ENCODE measurements around the gene CST9.
"Not testable (repeated sequence)": the region's sequence is repeated elsewhere in the genome, so short reads cannot be mapped to it uniquely, and the experiment has no call there.

Gene CST9

GRCh38 chr20:23636908-23637281, 31.2 kb upstream of the CST9 start:
- no peak for DNase-seq

- DNase-seq: no peak
These were observed 30.6 kb upstream of the CST9 start for GRCh38 chr20:23636182-23636907.

DNA sequence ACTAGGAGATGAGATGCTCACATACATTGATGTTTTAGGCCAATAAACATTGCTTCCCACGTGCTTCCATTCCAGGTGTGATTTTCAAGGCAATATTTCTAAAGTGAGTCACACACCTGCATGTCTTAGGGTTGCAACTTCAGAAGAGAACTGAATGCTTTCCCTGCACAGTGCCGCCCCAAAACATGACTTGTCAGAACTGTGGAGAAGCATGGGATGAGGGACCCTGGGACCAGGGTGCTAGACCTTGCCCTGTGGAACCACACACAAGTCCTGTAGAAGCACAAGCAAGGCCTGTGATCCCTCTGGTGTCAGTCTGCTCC, 30.0 kb upstream of the CST9 start:
- not testable (repeated sequence) for DNase-seq

DNA sequence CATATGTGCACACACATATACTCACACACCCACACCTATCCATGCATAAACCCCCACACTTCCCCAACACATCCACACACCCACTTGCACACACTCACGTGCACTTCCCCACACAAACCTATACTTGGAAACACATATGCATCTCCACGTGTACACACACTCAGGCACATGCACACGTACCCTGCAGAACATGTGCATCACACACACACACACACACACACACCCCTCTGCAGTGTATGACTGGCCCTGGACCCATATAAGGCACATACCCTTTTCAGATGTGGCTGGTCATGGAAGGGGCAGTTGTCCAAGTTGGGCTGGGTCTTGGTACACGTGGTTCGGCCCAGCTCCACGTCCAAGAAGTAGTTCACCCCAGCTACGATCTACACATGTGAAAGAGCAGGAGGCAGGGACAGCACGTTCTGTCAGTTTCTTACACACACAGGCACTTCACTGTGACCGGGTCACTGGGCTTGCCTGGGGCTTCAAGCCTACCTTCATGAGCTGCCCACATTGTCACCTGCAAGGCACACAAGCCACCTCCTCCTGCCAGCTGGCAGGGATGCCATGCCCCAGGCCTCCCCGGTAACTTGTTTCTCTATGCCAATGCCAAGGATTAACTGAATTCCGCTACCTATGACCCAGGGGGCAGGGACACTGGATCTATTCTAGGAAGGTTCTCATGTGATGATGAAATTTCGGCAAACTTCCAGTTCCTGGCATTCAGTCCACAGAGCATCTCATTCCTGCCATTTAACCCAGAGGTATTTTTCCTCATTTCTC, 29.5 kb upstream of the CST9 start:
- DNase-seq: no peak

DNA sequence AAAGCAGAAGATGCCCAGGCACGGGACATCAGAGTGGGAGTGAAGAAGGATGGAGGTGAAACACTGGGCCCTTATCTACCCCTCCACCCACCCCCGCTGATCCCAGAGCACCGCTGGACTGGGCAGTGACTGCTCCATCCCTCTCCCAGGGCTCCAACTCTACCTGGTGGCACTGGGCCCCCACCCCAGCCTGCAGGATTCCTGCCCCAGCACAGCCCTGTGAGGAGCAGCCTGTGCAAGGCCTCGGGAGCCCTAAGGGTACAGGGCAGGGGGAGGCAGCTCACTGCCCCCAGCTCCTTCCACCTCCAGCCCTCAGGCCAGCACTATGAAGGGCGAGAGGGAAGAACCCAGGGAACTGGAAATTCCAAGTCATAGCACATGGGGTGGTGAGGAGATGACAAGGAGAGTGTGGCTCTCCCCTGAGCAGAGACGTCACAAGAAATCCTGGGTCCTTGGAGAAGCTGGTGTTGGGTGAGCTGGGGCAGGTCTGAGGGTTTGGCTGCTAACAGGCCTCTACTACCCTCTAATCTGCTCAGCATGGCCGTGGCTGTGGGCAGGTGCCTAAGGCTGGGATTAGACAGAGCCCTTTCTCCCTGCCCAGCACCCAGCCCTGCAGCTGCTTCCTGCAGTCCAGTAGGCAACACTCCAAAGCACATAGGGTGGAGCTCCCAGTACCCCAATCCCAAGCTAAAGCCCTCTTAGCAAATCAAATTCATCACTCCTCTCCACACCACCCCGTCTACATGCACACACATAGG, 28.5 kb upstream of the CST9 start:
- DNase-seq: no peak

DNA sequence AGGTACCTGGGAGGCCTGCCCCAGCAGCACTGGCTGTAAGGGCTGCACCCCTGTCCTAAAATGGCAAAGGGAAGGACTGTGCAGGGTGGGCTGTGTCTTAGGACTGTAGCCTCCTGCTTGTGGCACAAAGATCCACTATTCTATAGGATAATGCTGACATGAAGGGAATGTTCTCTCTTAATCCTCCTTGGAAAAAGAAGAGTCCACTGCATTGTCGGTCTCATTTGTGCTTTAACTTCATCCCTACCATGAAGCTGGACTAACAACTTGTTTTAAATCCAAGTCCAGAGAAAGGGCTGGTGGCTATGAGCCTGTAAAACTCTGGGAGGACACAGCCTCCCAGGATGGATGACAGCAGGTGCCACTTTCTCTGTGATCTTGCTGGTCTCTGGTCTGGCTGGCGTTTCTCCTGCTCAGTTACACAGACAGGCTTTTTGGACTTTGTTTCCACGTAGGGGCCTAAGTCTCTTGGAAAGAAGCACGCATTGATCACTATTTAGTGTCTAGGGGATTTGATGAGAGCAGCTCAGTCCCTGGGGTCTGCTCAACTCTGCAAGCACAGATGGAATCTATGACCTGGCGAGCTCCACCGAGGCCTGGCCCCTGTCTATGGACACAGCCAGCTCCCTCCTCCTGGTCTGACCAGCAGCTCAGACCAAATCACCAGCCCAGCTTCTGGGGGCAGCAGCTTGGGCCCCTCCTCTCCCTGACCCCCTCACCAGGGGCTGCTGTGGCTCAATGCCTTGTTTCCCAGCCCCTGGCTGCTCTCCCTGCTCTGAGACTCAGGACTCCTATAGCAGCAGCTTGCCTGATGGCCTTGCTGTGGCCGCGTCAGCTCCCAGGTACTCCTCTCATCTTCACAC, 27.2 kb upstream of the CST9 start:
- no peak for DNase-seq

DNA sequence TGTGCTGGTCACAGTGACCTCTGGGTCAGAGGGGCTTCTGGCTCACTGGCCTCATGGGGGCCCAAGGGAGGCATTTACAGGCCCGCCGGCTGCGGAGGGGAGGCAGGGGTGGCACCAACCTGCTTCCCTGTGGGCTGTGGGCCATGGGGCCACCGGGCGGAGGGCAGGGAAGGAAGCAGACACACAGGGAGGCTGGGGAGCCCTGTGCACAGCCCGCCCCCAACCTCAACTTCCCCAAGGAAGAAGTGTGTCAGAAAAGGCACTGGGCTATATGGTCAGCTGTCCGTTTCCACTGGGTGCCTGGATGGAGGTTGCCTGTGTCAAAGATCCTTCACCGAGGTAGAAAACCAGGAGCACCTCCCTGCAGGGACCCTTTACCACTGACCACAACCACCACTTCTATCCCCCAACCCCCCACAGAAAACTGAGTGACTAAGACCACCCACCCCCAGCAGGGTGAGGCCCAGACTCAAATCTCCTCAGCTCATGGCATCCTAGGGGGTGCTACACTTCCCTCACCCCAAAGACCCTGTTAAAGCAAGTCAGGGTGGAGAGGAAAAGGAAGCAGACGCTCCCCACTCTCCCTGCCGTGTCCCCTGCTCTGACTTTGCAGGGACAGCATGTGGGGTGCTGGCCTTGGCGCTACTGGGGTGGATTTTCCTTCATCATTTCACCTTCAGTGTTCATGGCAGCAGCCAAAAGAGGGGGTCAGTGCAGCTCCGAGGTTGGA, 26.4 kb upstream of the CST9 start:
- no peak for DNase-seq

DNA sequence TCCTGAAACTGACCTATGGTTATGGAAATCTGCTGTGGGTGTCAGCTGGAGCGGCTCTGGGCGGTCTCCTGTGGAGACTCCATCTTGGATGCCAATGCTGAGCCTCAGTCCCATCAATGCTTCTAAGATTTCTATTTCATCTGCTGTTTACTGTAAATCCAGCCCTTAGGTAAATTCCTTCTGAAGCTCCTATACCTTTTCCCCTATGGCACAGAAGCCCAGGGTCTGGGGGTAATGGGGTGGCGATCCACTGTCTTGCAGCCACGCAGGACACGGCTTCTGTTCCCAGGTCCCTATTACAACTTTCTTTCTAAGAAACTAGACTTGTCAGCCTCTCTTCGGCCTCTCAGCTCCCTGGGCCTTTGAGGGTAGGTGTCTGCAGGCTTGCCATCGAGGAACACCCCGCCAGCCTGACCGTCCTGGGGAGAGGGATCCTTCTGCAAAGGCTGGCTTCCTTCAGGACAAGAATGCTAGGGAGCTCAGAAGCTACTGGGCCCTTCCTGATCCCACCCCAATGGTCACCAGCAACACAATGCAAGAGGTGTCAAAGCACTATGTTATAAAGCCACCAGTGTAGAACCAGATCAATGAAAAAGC, 25.6 kb upstream of the CST9 start:
- no peak for DNase-seq

GRCh38 chr20:23630392-23630849, 24.7 kb upstream of the CST9 start:
- DNase-seq: no peak

GRCh38 chr20:23629542-23630391, 24.1 kb upstream of the CST9 start:
- DNase-seq: no peak

DNA sequence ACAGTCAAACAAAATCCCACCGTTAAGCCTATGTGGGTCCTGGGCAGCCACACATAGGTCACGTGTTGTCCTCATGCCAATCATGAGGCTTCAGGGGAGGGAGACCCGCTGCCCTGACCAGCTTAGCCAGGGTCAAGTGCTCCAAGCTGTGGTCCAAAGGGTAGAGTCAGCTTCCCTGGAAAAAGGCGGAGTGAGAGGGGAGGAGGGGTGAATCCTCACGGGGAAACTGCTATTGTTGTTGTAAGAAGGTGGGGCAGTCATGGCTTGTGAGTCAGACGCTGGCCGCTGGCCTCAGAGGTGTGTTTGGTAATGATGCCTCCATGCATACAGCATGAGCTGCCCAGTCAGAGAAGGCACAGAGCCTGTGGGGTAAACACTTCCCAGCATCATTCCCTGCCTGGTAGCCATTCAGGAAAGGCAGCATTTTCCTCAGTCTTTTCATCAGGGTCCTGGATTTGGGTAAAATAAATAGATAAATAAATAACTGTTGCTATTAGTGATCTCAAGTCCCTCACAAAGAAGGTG, 23.4 kb upstream of the CST9 start:
- DNase-seq: no peak

DNA sequence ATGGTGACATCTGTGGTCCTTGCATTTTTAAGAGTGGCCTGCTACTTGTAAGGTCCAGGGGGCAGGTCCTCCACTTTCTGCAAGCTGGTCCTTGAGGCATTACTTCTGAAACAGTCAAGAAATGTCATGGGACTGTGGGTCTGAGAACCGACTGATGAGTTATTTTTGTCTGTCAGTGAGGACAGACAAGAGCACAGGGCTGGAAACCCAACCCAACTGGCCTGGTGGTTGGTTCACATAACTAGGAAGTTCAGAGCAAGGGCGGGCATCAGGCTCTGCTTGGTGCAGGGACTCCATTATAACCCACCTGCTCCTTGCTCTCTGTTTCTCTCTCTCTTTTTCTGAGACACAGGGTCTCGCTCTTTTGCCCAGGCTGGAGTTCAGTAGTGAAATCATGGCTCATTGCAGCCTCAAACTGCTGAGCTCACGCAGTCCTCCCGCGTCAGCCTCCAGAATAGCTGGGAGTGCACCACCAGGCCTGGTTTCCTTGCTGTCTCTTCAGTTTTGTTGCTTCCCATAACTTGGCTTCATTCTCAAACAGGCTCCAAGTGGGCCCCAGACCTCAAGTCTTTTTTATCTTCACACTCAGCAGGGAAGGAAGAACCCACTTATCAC, 22.8 kb upstream of the CST9 start:
- no peak for DNase-seq

- DNase-seq: no peak
These were observed 21.8 kb upstream of the CST9 start for GRCh38 chr20:23627501-23627900.

GRCh38 chr20:23626040-23626620, 20.4 kb upstream of the CST9 start:
- no peak for DNase-seq

DNA sequence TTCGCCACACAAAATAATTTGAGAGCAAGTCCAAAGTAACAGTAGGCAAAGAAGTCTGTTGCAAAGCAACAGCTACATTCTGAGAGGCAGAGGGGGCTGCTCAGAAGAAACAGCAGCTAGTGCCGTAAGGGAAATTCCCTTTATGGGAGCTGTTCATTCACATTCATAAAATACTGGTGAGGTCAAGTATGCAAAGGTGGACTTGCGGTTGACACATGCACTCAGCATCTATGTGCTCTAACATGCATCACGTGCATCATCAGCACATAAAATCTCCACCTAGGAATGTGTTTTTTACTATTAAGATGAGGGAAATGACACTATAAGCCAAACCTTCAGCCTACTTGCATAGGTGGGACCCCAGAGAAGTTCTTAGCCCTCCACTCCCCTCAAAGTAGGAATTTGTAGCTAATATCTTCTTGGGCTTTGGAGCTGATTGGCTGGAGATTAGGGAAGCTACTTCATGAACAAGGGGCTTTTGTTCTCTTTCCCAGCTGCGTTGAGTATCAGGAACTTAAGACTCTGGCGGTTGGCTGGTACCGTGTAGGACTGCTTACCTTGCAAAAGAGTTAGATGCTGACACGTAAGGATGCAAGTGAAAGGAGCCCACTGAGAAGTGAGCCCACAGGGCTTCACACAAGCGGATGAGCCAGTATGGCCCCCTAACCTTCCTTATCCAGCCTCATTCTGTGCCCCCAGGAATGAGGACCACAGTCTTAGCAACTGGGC, 19.7 kb upstream of the CST9 start:
- DNase-seq: no peak

- DNase-seq: no peak
These were observed 18.6 kb upstream of the CST9 start for GRCh38 chr20:23624324-23624691.

DNA sequence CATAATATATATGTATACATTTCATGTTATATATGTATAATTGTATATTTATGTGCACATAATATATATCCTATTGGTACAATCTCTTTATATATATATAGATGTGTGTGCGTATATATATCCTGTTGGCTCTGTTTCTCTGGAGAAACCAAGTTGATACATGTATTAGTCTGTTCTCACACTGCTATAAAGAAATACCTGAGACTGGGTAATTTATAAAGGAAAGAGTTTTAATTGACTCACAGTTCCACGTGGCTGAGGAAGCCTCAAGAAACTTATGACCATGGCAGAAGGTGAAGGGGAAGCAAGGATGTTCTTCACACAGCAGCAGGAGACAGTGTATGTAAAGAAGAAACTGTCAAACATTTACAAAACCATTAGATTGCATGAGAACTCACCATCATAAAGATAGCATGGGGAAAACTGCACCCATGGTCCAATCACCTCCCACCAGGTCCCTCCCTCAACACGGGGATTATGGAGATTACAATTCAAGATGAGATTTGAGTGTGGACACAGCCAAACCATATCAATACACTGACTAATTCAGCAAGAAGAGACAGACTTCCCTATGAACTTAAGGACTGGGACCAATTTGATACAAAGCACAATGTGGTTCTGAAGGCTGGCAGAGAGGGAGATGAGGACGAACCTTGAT, 18.1 kb upstream of the CST9 start:
- DNase-seq: no peak

DNA sequence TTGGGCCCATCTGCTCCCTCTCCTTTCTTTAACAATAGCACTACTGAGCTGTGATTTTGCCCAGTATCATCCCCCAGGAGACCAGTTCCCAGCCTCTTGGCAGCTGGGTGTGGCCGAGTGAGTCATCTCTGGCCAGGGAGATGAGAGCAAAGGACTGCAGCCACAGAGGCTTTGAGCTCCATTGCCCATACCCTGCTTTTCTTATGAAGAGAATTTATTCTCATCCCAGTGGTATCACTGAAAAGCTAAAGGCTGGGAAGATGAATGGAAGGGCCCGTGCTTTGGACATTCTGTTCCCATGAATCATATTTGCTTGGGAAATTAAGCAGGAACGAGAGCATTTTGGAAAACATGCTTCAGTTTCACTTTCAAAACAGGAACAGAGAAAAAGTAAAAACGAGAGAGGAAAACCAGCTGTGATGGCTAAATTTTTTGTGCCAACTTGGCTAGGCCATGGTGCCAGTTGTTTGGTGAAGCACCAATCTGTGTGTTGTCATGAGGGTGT, 17.2 kb upstream of the CST9 start:
- peak in 1 of 2 experiments; percentile 79 for DNase-seq

Data from NCI-H446 (cell line).